ENCODE data around the gene GMPS. TPM values are rescaled to one million over a fixed set of nuclear protein-coding genes. Genes with fewer than 3 reads are reported as not detected.
"Not testable (repeated sequence)": the region's sequence is repeated elsewhere in the genome, so short reads cannot be mapped to it uniquely, and the experiment has no call there.

Gene GMPS
- 29.7 and 29.9 TPM in 2 replicates for total RNA-seq (2014; rRNA removed; shearing (Covaris generic); ENCODE audit: low replicate concordance)

GRCh38 chr3:155870133-155870944 lies at the start of gene GMPS:
TSS of gene GMPS (plus strand) at chr3:155870650. CDS start at chr3:155870871, 221 bp downstream.
- in situ Hi-C loops (cut with HindIII; ENCODE audit: low pct_unique_long_range_greater_than_20kb, low sequenced_read_pairs): no loop called here
- DNase-seq (ENCODE audit: low read depth): peak; percentile 99

- DNase-seq (ENCODE audit: low read depth); in situ Hi-C loops (cut with HindIII; ENCODE audit: low pct_unique_long_range_greater_than_20kb, low sequenced_read_pairs): not testable (repeated sequence)
Observed at GRCh38 chr3:155828490-155829098, 41.9 kb upstream of the GMPS start.

- in situ Hi-C loops (cut with HindIII; ENCODE audit: low pct_unique_long_range_greater_than_20kb, low sequenced_read_pairs): no loop called here
- no peak for DNase-seq (ENCODE audit: low read depth)
Observed at GRCh38 chr3:155835341-155836071, 34.9 kb upstream of the GMPS start.

DNA sequence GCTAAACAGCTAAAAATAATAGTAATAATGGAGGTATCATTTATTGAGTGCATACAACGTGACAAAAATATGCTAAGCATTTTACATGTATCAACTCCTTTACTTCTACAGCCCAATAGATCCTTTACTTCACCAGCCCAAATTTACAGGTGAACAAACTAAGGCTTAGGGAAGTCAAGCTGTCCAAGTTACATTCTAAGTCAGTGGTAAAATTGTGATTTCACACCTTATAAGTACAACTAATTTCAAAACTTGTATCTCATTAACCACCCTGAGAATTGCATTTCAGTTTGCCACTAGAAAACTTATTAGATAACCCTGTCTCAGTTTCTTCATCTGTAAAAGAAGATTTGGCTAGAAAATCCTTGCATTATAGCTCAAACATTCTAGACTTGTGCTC lies 26.9 kb upstream of the GMPS start:
- no peak for DNase-seq (ENCODE audit: low read depth)

GRCh38 chr3:155846119-155846518 lies 24.3 kb upstream of the GMPS start:
- no peak for DNase-seq (ENCODE audit: low read depth)
- in situ Hi-C loops (cut with HindIII; ENCODE audit: low pct_unique_long_range_greater_than_20kb, low sequenced_read_pairs): no loop called here

More for the DNA sequence above, 26.9 kb upstream of the GMPS start:
- in situ Hi-C loops (cut with HindIII; ENCODE audit: low pct_unique_long_range_greater_than_20kb, low sequenced_read_pairs): no loop called here

DNA sequence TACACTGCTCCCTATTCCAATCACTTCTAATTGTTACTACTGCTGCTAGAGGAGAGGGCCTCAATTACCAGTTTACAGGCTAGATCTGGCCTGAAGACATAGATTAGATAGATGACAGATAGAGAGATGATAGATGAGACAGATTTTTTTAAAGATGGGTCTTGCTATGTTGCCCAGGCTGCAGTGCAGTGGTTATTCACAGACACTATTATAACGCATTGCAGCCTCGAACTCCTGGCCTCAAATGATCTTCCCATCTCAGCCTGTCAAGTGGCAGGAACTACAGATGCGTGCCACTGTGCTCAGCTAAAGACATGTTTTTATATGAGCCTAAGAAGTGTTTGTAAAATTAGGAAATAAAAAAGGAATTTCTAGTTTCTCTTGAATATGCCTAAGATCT lies 22.5 kb upstream of the GMPS start:
- no peak for DNase-seq (ENCODE audit: low read depth)
- in situ Hi-C loops (cut with HindIII; ENCODE audit: low pct_unique_long_range_greater_than_20kb, low sequenced_read_pairs): no loop called here

DNA sequence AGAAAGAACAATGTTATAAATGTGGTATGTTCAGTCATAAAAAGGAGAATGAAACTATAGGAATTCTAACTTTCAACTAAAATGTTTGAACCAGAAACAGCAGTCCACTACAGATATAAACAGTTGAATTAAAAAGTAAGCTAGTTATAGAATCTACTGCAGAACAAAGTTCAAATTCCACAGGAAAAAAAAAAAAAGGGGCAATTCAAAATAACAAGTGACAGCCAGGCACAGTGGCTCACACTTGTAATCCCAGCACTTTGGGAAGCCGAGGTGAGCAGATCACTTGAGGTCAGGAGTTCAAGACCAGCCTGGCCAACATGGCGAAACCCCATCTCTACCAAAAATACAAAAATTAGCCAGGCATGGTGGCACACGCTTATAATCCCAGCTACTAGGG lies 21.0 kb upstream of the GMPS start:
- in situ Hi-C loops (cut with HindIII; ENCODE audit: low pct_unique_long_range_greater_than_20kb, low sequenced_read_pairs); DNase-seq (ENCODE audit: low read depth): not testable (repeated sequence)

DNA sequence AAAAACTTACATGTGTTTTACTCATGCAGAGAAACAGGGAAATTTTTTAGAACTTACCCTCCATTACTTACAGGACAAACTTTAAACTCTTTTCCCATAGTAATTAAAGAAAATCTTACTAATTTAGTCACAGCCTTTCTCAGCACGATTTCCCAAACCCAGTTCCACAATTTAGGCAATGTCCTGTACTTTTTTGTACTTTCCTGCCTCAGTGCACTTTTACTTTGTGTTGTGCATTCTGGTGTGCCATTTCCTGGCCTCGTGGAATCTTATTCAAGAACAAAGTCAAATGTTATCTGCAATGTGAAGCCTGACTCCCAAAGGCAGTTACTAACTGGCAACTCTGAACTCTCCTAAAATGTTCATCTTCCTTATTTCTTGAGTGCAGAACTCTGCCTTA lies 18.1 kb upstream of the GMPS start:
- in situ Hi-C loops (cut with HindIII; ENCODE audit: low pct_unique_long_range_greater_than_20kb, low sequenced_read_pairs): no loop called here
- no peak for DNase-seq (ENCODE audit: low read depth)

DNA sequence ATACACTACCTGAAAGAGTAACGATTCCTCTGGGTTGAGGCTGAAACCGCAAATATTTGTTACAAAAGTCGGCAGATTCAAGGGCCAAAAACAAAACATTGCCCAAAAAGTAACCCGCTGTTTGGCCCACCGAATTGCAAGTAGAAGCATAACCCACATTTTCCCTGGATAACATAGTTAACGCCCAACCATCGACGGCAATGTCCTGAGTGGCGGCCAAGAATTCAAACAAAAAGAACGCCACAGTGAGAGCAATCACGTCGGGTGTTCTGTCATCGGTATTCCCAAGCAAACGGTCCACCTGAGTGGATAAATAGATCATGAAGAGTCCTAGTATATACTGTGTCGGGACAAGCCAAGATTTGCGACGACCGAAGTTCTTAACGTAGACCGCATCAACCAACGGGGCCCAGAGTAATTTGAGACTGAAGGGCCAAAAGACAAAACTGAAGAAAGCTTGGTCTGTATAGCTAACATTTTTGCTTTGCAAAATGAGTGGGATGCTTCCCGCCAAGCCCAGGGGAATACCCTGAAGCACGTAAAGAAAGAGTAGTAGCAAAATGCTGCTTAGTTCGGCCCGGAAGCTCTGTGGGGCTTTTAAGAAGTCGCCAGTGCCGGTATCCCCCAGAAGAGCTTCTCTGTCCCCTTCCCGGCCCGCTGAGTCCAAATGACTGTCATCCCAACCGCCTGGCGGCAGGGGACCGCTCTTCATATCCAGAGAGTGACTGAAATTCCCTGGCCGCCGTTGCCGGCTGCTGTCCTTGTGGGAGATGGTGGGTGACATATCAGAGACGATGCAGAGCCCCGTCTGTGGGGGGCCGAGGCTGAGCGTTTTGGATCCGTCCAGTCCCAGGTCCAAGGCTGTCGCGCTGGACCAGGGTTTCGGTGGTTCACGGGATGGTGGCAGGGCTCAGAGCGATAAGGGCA lies 17.0 kb upstream of the GMPS start:
- in situ Hi-C loops (cut with HindIII; ENCODE audit: low pct_unique_long_range_greater_than_20kb, low sequenced_read_pairs): no loop called here
- DNase-seq (ENCODE audit: low read depth): no peak

DNA sequence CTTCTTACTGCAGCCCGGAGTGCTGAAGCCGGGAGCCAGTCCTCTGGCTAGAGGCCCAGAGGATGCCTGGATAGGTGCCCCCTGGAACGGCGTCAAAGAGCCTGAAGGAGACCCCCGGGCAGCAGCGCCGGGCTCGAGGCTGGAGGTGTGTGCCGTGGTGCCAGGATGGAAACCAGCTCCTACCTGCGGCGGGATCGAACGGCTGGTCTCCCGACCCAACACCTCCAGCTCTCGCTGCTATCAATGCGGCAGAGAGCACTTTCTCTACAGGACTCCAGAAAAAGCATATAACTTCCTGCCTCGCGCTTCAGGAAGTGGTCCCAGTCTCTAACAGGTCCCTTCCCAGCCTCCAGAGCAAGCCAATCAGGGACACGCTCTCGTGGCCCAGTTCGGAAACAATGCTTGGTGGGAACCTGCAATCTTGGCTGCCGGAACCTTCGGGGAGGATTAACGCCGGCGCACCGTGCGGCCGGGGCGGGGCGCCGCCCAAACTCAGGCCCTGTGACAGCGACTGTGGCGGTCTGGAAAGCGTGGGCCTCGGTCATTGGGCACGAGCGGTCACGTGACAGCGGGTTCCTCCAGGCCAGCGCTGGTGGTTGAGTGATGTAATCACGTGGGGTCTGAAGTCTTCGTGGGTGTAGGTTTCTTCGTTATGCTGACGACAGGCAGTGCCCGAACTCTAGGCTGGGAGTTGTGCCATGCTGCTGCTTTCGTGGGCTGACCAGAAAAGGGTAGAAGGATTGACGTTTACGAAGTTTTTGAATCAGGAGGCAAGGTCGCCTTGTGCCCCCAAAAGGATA lies 16.1 kb upstream of the GMPS start, which contains the start of gene SLC33A1:
SLC33A1 (minus strand) TSS at position 287 of the 800 bp plus-strand sequence. CDS start 430 bp downstream, outside the sequence.
- in situ Hi-C loops (cut with HindIII; ENCODE audit: low pct_unique_long_range_greater_than_20kb, low sequenced_read_pairs): no loop called here
- DNase-seq (ENCODE audit: low read depth): peak; percentile 100

GRCh38 chr3:155859859-155860258 lies 10.6 kb upstream of the GMPS start:
- DNase-seq (ENCODE audit: low read depth): peak; percentile 42
- in situ Hi-C loops (cut with HindIII; ENCODE audit: low pct_unique_long_range_greater_than_20kb, low sequenced_read_pairs): no loop called here

DNA sequence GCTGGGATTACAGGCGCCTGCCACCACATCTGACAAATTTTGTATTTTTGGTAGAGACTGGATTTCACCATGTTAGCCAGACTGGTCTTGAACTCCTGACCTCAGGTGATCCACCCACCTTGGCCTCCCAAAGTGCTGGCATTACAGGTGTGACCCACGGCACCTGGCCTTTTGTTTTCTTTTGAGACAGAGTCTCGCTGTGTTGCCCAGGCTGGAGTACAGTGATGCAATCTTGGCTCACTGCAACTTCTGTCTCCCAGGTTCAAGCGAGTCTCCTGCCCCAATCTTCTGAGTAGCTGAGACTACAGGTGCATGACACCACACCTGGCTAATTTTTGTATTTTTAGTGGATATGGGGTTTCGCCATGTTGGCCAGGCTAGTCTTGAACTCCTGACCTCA lies 10.0 kb upstream of the GMPS start:
- in situ Hi-C loops (cut with HindIII; ENCODE audit: low pct_unique_long_range_greater_than_20kb, low sequenced_read_pairs): not testable (repeated sequence)

DNA sequence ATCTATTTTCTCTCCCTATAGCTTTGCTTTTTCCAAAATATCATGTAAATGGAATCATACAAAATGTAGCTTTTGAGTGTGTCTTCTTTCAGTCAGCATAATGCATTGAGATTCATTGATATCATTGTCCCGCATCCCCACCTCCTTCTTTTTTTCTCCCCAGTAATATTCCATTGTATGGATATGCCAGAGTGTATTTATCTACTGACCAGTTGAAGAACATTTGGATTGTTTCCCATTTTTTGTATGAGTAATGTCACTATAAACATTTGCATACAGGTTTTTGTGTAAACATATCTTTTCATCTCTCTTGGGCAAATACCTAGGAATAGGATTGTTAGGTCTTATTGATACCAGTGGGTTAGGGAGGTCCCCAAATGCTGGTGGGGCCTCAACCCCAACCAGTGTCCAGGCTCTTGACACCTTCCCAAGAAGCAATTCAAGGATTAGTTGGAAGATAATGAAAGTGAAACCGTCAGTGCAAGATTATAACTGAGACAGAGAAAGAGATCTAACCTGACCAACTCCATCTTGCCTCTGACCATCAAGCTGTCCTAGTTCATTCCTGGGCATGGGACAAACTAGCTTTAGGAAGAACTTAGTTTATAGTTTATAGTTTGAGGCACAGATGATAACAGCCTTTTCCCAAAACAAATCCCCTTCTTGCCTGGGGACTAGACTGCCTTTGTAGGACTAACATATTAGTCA lies 8.8 kb upstream of the GMPS start:
- DNase-seq (ENCODE audit: low read depth): no peak
- in situ Hi-C loops (cut with HindIII; ENCODE audit: low pct_unique_long_range_greater_than_20kb, low sequenced_read_pairs): no loop called here

More for the DNA sequence above, 10.0 kb upstream of the GMPS start:
- not testable (repeated sequence) for DNase-seq (ENCODE audit: low read depth)

DNA sequence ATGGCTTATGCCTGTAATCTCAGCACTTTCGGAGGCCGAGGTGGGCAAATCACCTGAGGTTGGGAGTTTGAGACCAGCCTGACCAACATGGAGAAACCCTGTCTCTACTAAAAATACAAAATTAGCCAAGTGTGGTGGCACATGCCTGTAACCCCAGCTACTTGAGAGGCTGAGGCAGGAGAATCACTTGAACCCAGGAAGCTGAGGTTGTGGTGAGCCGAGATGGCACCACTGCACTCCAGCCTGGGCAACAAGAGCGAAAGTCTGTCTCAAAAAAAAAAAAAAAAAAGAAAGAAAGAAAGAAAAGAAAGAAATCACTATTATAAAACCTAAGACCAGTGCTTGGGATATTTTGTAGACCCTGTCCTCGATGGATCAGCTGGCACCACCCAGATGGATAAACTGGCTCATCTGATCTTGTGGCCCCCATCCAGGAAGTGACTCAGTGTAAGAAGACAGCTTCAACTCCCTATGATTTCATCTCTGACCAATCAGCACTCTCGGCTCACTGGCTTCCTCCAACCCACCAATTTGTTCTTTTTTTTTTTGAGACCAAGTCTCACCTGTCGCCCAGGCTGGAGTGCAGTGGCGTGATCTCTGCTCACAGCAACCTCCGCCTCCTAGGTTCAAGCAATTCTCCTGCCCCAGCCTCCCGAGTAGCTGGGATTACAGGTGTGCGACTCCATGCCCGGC lies 8.0 kb upstream of the GMPS start:
- in situ Hi-C loops (cut with HindIII; ENCODE audit: low pct_unique_long_range_greater_than_20kb, low sequenced_read_pairs): not testable (repeated sequence)
- peak; percentile 72 for DNase-seq (ENCODE audit: low read depth)

DNA sequence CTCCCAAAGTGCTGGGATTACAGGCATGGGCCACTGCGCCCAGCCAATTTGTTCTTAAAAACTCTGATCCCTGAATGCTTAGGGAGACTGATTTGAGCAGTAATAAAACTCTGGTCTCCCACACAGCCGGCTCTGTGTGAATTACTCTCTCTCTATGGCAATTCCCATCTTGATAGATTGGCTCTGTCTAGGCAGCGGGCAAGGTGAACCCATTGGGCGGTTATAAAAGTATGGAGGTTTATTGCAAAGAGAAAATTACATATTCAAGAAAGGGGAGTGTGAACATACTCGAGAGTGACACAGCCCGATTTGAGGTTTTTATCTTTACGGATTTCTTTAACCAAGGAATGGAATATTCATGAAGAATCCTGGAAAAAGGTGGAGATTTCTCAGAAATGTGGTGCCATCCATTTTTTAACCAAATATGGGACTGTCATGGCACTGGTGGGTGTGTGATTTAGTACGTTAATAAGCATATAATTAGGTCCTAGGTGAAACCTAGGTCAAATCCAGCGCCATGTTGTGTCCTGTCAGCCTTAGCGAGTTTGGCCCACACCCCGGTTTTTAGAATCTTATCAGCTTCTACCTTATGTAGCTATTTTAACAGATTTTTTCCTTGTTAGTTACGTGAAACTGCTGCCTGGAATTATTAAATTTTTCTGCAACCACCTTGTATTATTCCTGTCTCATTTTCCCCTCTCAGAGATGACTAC lies 7.2 kb upstream of the GMPS start:
- in situ Hi-C loops (cut with HindIII; ENCODE audit: low pct_unique_long_range_greater_than_20kb, low sequenced_read_pairs): no loop called here
- no peak for DNase-seq (ENCODE audit: low read depth)

Measured in Caki2 (cell line).